NCI-H2081 treated with DMSO at 0.1 percent for 48 hours (cell line): Measurements from ENCODE around the gene SERINC2.
"Not testable (repeated sequence)": the region's sequence is repeated elsewhere in the genome, so short reads cannot be mapped to it uniquely, and the experiment has no call there.

Experiments used
- DNase-seq: peaks from one replicate; lab custom pipeline; 2025; lab: John Stamatoyannopoulos, UW

The SERINC2 gene

GRCh38 chr1:31383967-31384366 is 29.0 kb upstream of the SERINC2 start:
- no peak for DNase-seq

- not testable (repeated sequence) for DNase-seq
These were observed 26.3 kb upstream of the SERINC2 start for GRCh38 chr1:31386576-31387243.

DNA sequence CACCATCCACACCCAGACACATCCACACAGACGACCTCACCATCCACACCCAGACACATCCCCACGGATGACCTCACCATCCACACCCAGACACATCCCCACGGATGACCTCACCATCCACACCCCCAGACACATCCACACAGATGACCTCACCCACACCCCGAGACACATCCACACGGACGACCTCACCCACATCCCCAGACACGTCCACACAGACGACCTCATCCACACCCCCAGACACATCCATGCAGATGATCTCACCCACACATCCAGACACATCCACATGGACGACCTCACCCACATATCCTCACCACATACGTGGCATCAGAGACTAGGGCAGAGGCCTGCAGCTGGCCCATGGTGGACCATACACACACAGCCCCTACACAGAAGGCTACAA is 25.4 kb upstream of the SERINC2 start:
- DNase-seq, result no peak

DNA sequence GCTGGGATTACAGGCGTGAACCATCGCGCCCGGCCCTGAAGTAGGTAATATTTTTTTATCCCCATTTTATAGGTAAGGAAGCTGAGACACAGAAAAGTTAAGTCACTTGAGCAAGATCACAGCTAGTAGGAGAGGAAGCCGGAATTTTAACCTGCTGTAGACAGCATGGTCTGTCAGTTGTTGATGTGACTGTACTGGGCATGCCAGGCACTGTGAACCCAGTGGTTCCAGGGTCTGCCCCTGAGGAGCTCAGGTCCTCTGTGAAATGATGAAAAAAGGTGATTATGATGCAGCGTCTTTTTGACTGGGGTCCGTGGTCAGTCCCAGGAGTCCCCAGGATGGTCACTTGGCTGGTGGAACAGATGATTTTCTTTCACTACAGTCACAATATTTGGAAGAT is 23.4 kb upstream of the SERINC2 start:
- DNase-seq, result no peak

DNA sequence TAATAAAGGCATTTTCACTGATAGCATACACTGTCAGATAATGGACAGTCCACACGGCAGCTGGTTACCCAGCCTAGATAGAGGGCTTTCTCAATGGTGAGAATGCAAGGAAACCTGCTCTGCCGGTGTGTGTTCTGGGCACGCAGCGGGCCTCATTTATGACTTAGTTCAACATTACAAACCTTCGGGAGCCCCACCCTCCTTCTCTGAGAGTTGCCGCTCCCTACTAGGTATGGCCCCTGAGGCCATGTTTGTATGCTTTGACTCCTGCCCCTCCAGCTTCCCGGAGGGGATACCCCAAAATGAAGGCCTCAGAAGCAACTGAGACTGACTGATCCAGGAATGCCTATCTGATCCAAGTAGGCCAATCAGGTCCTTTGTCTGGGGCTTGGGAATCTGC is 22.9 kb upstream of the SERINC2 start:
- no peak for DNase-seq

DNA sequence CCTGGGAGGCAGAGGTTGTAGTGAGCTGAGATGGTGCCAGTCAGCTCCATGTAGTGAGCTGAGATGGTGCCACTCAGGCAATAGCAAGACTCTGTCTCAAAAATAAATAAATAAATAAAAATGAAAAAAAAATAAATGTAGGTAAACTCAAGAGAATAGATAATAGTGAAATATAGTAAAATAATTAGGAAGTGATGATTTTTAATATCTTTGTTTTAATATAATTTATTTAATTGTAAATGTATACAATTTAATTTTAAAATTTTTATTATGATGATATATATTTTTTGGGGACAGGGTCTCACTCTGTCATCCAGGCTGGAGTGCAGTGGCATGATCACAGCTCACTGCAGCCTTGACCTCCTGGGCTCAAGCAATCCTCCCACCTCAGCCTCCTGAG is 19.6 kb upstream of the SERINC2 start:
- DNase-seq, result no peak

GRCh38 chr1:31394584-31395193 is 18.3 kb upstream of the SERINC2 start:
- peak; percentile 66 for DNase-seq

- no peak for DNase-seq
These were observed 16.2 kb upstream of the SERINC2 start for GRCh38 chr1:31396633-31397351.

DNA sequence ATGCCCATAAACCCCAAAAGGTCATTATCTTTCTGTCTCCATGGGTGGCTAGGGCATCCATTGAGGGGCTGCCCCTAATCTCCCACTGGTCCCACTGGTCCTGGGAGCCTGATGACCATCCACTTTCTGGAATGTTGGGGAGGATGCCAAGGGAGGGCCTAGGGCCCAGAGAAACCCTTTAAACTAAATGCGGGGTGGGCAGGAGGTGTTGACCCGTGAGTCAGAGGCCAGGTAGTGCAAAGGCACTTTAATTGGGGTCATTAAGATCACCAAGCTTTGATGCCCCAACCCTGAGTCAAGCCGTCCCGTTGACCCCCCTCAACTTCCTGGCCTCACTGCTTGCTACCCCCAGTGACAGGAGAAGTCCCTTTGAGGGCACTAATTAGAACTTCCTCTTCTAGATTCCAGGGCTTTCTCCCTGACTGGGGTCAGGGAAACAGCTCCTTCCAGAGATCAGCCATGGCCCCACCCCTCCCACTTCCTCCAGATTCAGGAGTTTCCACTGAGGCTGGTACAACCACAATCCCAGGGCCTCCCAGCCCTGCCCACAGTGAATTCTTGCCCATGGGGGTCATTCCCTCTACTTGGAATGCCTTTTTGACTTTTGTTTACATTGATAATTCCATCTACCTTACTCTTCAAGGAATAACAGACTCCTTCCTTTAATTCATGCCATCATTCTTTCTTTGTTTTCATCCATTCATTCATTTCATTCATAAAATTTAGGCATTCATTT is 15.5 kb upstream of the SERINC2 start:
- DNase-seq, result no peak

DNA sequence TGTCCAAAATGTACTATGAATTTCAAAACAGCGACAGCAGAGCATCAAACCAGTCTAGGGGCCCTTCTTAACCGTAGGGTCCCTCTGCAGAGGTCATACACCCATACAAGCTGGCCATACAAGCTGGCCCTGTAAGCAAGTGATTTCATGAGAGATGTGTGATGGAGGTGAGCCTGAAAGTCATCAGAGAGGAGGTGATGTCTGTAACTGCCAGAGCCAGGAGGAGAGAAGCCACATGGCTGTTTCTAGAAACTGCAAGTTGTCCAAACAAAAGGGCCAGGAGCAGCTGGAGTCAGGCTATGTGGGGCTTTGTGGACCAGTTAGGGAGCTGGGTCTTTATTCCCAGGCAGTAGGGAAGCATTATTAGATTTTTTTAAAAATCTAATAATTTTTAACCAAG is 14.8 kb upstream of the SERINC2 start:
- DNase-seq, result no peak

GRCh38 chr1:31399976-31400375 is 13.0 kb upstream of the SERINC2 start:
- no peak for DNase-seq

- no peak for DNase-seq
These were observed 12.6 kb upstream of the SERINC2 start for GRCh38 chr1:31400393-31400792.

- no peak for DNase-seq
These were observed 11.8 kb upstream of the SERINC2 start for GRCh38 chr1:31401241-31401640.

- DNase-seq, result no peak
These were observed 7.3 kb upstream of the SERINC2 start for GRCh38 chr1:31405578-31406245.

DNA sequence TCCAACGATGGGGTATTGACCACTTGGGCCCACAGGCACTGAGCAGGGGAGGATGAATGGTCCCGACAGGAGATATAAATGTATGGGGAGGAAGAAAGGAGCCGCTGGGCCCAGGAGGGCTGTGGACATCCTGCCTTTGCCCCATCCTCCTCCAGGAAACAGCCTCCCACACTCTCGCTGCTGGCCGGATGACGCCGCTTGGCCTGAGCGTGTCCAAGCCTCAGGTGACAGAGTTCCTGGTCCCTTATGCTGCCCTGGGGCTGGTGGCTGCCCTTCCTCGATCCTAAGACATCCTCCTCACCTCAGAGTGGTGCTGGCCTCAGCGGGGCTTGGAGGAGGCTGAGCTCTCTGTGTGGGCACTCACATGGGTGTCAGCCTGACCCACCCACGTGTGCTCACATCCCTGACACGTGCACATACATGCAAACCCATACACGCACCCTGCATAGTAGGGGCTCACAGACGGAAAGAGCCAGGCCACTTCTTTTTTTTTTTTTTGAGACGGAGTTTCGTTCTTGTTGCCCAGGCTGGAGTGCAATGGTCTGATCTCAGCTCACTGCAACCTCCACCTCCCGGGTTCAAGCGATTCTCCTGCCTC is 5.9 kb upstream of the SERINC2 start:
- DNase-seq, result no peak

- no peak for DNase-seq
These were observed 4.2 kb upstream of the SERINC2 start for GRCh38 chr1:31408788-31409318.

- no peak for DNase-seq
These were observed 2.8 kb upstream of the SERINC2 start for GRCh38 chr1:31409946-31410858.

- no peak for DNase-seq
These were observed 2.1 kb upstream of the SERINC2 start for GRCh38 chr1:31410871-31411270.

DNA sequence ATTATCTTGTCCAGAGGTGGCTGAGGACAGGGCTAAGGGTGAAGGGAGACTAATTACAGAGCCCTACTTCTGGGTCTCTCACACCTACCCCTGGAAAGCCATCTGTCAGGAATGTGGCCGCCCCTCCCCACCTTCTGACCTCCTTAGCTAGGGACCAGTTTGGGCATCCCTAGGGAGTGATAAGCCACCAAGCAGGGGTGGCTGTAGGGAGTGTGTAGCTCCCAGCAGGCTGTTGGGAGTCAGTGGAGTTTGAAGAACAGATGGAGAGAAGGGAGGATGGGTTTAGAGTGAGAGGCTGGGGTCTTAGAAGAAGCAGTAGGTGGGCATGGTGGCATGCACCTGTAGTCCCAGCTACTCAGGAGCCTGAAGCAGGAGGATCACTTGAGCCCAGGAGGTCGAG is 808 bp upstream of the SERINC2 start:
- no peak for DNase-seq

GRCh38 chr1:31413405-31414001 is 490 bp downstream of the SERINC2 start:
- DNase-seq, result no peak
